B cell (primary cell): ENCODE results near the gene PDXP. TPM values are rescaled to one million over a fixed set of nuclear protein-coding genes. Genes with fewer than 3 reads are reported as not detected.

ENCODE experiments used
- ATAC-seq: fragments of 200-7000 bp; cut with Tn5 transposase; one replicate; pipeline ENCODE4 v1.10.0; 2021; ENCODE audit warnings: low read depth, mild to moderate bottlenecking, moderate number of reproducible peaks, moderate library complexity
- CTCF ChIA-PET: fragments of 350-600 bp; sonication (Branson Sonifier 250); formaldehyde crosslinking; loops from one replicate; lab custom pipeline; 2021; ENCODE audit warnings: antibody characterized with exemption, inconsistent platforms; lab: Charles Lee
- POLR2A ChIA-PET: fragments of 350-600 bp; sonication (Branson Sonifier 250); formaldehyde crosslinking; loops from one replicate; lab custom pipeline; 2021; ENCODE audit warnings: antibody characterized with exemption; lab: Charles Lee
- DNase-seq: peaks from one replicate; pipeline ENCODE4 v3.0.0; 2013
- H2AFZ ChIP-seq: 2 replicates; pipeline ENCODE4 v1.6.1; 2012; ENCODE audit warnings: mild to moderate bottlenecking, low read depth, low read length; ENCODE audit not compliant: insufficient read depth, poor library complexity, severe bottlenecking
- H3K27ac ChIP-seq, 2 donors: 1 replicate in 1 of 2; 2 replicates in 1 of 2; pipeline ENCODE4 v1.5.1; 2012 to 2013; ENCODE audit warnings: low read length in 2 of 2, mild to moderate bottlenecking in 2 of 2, moderate library complexity in 1 of 2
- H3K27me3 ChIP-seq, 4 experiments: fragments of 200-600 bp in 1 of 4; sonication (generic) in 1 of 4; replicated peaks in 1 of 4; 1 replicate in 2 of 4; 2 replicates in 2 of 4; pipeline versions ENCODE4 v1.6.1 to v1.7.0; 2013 to 2016; ENCODE audit warnings: low read length in 3 of 4, mild to moderate bottlenecking in 2 of 4, mixed read lengths in 1 of 4, moderate library complexity in 1 of 4; ENCODE audit not compliant: insufficient read depth in 4 of 4, control insufficient read depth in 3 of 4; ENCODE audit errors: control extremely low read depth in 1 of 4
- H3K36me3 ChIP-seq, 2 experiments: replicated peaks in 1 of 2; 1 replicate in 1 of 2; 2 replicates in 1 of 2; pipeline versions ENCODE4 v1.6.1 to v1.7.1; 2013; ENCODE audit warnings: low read length in 1 of 2; ENCODE audit not compliant: insufficient read depth in 2 of 2, control insufficient read depth in 1 of 2; ENCODE audit errors: control extremely low read depth in 1 of 2, extremely low read depth in 1 of 2
- H3K4me1 ChIP-seq, 2 donors: fragments of 200-600 bp in 1 of 2; sonication (generic) in 1 of 2; 1 replicate in 1 of 2; 2 replicates in 1 of 2; pipeline versions ENCODE4 v1.5.1 to v1.6.1; 2013 to 2017; ENCODE audit warnings: low read length in 2 of 2; ENCODE audit not compliant: control insufficient read depth in 2 of 2, insufficient read depth in 2 of 2
- H3K4me2 ChIP-seq: replicated peaks from 2 replicates; pipeline ENCODE3; 2012; ENCODE audit warnings: mild to moderate bottlenecking, low read depth, low read length; ENCODE audit not compliant: poor library complexity, severe bottlenecking
- H3K4me3 ChIP-seq, 5 experiments: fragments of 200-600 bp in 1 of 5; sonication (generic) in 1 of 5; 1 replicate in 3 of 5; 2 replicates in 2 of 5; pipeline versions ENCODE4 v1.5.1 to v1.7.0; 2011 to 2016; ENCODE audit warnings: low read length in 4 of 5, mild to moderate bottlenecking in 4 of 5, low read depth in 2 of 5, control low read depth in 1 of 5, moderate library complexity in 1 of 5; ENCODE audit not compliant: insufficient read depth in 1 of 5; ENCODE audit errors: control extremely low read depth in 1 of 5, extremely low read depth in 1 of 5
- H3K79me2 ChIP-seq: fragments of 200-600 bp; sonication (generic); one replicate; pipeline ENCODE4 v1.6.0; 2016; ENCODE audit warnings: low read length; ENCODE audit not compliant: control insufficient read depth, insufficient read depth
- H3K9ac ChIP-seq: fragments of 200-600 bp; sonication (generic); 2 replicates; pipeline ENCODE4 v1.6.1; 2017; ENCODE audit warnings: mild to moderate bottlenecking, low read length, moderate library complexity
- H3K9me3 ChIP-seq, 3 donors: one replicate each; pipeline versions ENCODE4 v1.6.1 to v1.7.1; 2013; ENCODE audit warnings: low read length in 2 of 3; ENCODE audit not compliant: control insufficient read depth in 2 of 3, insufficient read depth in 1 of 3; ENCODE audit errors: control extremely low read depth in 1 of 3
- H4K20me1 ChIP-seq: 2 replicates; pipeline ENCODE4 v1.6.0; 2012; ENCODE audit warnings: mild to moderate bottlenecking, low read length; ENCODE audit not compliant: insufficient read depth, control insufficient read depth, poor library complexity, severe bottlenecking
- H3K27ac Mint-ChIP-seq: one replicate; pipeline ENCODE4 v1.8.0; 2021; ENCODE audit warnings: mixed read lengths
- H3K27me3 Mint-ChIP-seq: one replicate; pipeline ENCODE4 v1.8.0; 2021; ENCODE audit warnings: mixed read lengths
- H3K4me1 Mint-ChIP-seq: one replicate; pipeline ENCODE4 v1.8.0; 2021; ENCODE audit warnings: mixed read lengths
- H3K4me3 Mint-ChIP-seq: one replicate; pipeline ENCODE4 v1.8.0; 2021; ENCODE audit warnings: mixed read lengths
- H3K9me3 Mint-ChIP-seq: one replicate; pipeline ENCODE4 v1.8.0; 2022; ENCODE audit warnings: mixed read lengths; ENCODE audit not compliant: insufficient read depth
- EZH2 ChIP-seq: IDR thresholded peaks from 2 replicates; pipeline ENCODE4 v1.6.1; 2012; ENCODE audit warnings: borderline replicate concordance, low read depth, mild to moderate bottlenecking, moderate library complexity, low read length; ENCODE audit not compliant: insufficient read depth, poor library complexity, severe bottlenecking
- whole genome bisulfite sequencing: methylation state at CpG from one replicate; pipeline ENCODE4 v1.1.5; 2013; ENCODE audit warnings: missing lambda C conversion rate; ENCODE audit not compliant: insufficient coverage; 5-methylcytosine and 5-hydroxymethylcytosine counted together
- intact Hi-C: fragments of 100-400 bp; cut with micrococcal nuclease; formaldehyde crosslinking; loops from one replicate; pipeline ENCODE4 v1.10.0; 2022
- polyA plus RNA-seq: library from polyadenylated mRNA; depleted of rRNA; stranded (reverse); fragments of >200 nt; gene quantifications from 2 replicates; pipeline ENCODE4 v1.2.3, GENCODE V29; 2012
- total RNA-seq, 2 donors: library from RNA; stranded (reverse); fragments of 120-200 nt in 1 of 2; gene quantifications; 1 replicate in 1 of 2; 2 replicates in 1 of 2; pipeline versions ENCODE4 v1.2.3 to v1.2.4, GENCODE V29; 2013 to 2022
- TF ChIP-seq, protein P1 (sequence below): fragments of 200-600 bp; IDR thresholded peaks from one replicate; pipeline ENCODE4 v1.8.0; 2022; ENCODE audit warnings: antibody characterized with exemption, mild to moderate bottlenecking

The PDXP gene
- total and polyA plus RNA-seq, 2 donors (not counting 1 experiment from before 2014, with no cell fraction given): 16.6 to 17.5 TPM

DNA sequence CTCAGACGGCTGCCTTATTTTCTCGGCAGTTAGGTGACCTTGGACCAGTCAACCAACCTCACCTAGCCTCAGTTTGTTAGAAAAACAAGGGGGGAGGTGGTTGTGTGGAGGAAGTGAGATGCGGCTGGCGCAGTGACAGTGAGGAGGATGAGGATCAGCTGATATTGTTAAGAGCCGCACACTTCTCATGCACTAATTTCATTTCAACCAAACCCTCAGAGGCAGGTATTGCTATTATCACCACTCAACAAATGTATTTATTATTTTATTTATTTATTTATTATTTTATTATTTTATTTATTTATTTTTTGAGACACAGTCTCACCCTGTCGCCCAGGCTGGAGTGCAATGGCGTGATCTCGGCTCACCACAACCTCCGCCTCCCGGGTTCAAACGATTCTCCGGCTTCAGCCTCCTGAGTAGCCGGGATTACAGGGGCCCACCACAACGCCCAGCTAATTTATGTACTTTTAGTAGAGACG, 19.0 kb downstream of the PDXP start:
- TF ChIP-seq, protein P1, sequence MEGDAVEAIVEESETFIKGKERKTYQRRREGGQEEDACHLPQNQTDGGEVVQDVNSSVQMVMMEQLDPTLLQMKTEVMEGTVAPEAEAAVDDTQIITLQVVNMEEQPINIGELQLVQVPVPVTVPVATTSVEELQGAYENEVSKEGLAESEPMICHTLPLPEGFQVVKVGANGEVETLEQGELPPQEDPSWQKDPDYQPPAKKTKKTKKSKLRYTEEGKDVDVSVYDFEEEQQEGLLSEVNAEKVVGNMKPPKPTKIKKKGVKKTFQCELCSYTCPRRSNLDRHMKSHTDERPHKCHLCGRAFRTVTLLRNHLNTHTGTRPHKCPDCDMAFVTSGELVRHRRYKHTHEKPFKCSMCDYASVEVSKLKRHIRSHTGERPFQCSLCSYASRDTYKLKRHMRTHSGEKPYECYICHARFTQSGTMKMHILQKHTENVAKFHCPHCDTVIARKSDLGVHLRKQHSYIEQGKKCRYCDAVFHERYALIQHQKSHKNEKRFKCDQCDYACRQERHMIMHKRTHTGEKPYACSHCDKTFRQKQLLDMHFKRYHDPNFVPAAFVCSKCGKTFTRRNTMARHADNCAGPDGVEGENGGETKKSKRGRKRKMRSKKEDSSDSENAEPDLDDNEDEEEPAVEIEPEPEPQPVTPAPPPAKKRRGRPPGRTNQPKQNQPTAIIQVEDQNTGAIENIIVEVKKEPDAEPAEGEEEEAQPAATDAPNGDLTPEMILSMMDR: no peak
- no peak for TF ChIP-seq EZH2
- DNase-seq (no peak), ATAC-seq (peak; percentile 19)
- H3K27me3 Mint-ChIP-seq: no peaks in the 10 kb centered on the region
- Histone ChIP-seq H3K4me3 (peak overlapping the region; percentile 48 to 92 (median 76)), H3K27ac (peak overlapping the region; percentile 98), H3K27me3 (no peaks in the 10 kb centered on the region), H3K9ac (peak overlapping the region; percentile 87), H3K4me2 (peak overlapping the region; percentile 91), H3K79me2 (peaks cover 25% of the 10 kb centered on the region), H4K20me1 (no peaks in the 10 kb centered on the region), H2AFZ (peak overlapping the region; percentile 82), H3K9me3 (no peaks in the 10 kb centered on the region), H3K4me1 (peaks cover 28 to 57% of the 10 kb centered on the region in 2 donors), H3K36me3 (no peaks in the 10 kb centered on the region)
- intact Hi-C loops: loop anchor here (1.0 to 2.0 kb wide), 7 partner anchors 9 to 167 kb away; partner anchors contain the start of genes ANKRD54, GGA1, NOL12 and PDXP
- POLR2A ChIA-PET: interaction anchor here (0.6 to 3.9 kb wide), 11 partner anchors 8 to 1147 kb away, joined by 3 to 44 read pairs (median 5); partner anchors contain the start of genes GGA1, NOL12 and PDXP
- CTCF ChIA-PET: interaction anchor here (1.2 to 23.0 kb wide), 5 partner anchors 9 to 71 kb away, joined by 5 to 501 read pairs (median 185); partner anchors contain the start of genes LGALS1, NOL12, PDXP and SH3BP1
- peaks cover 50% of the 10 kb centered on the region for H3K4me1 Mint-ChIP-seq
- peak overlapping the region; percentile 96 for H3K4me3 Mint-ChIP-seq
- 73% methylated on average over 9 of the region's 15 CpGs for WGBS
- H3K27ac Mint-ChIP-seq: peak overlapping the region; percentile 97
- no peaks in the 10 kb centered on the region for H3K9me3 Mint-ChIP-seq

DNA sequence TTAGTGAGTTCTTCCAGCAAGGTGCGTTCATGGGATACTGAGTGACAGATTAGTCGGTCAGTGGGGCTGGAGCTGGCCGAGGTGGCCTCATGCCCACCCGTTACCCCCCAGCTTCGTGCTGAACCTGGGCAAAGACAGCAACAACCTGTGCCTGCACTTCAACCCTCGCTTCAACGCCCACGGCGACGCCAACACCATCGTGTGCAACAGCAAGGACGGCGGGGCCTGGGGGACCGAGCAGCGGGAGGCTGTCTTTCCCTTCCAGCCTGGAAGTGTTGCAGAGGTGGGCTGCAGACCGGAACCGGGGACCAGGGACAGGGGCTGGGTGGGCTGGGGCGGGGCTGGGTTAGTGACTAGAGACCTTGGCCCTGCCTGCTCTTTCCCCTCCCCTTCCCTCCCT, 19.8 kb downstream of the PDXP start:
- peaks cover 41% of the 10 kb centered on the region for H3K4me1 Mint-ChIP-seq
- H3K9me3 Mint-ChIP-seq: no peaks in the 10 kb centered on the region
- Histone ChIP-seq H4K20me1 (no peaks in the 10 kb centered on the region), H3K9me3 (no peaks in the 10 kb centered on the region), H3K27ac (peak overlapping the region in 1 of 2 donors; percentile 98), H3K4me3 (no peak overlapping the region), H3K4me1 (peaks cover 21 to 48% of the 10 kb centered on the region in 2 donors), H3K79me2 (peaks cover 25% of the 10 kb centered on the region), H3K4me2 (peak overlapping the region; percentile 91), H2AFZ (no peak overlapping the region), H3K27me3 (no peaks in the 10 kb centered on the region), H3K9ac (no peak overlapping the region), H3K36me3 (no peaks in the 10 kb centered on the region)
- intact Hi-C loops: no loop called here
- ChIA-PET CTCF (interaction anchor here (0.7 to 23.0 kb wide), 5 partner anchors 13 to 178 kb away, joined by 3 to 501 read pairs (median 185); partner anchors contain the start of genes LGALS1, PDXP and SH3BP1), POLR2A (interaction anchor here (0.7 to 1.7 kb wide), 2 partner anchors 7 to 44 kb away, joined by 3 to 10 read pairs; partner anchors contain the start of gene NOL12)
- TF ChIP-seq, protein P1: no peak
- no peak for TF ChIP-seq EZH2
- no peak overlapping the region for H3K27ac Mint-ChIP-seq
- no peak for ATAC-seq
- H3K4me3 Mint-ChIP-seq: no peak overlapping the region
- no peaks in the 10 kb centered on the region for H3K27me3 Mint-ChIP-seq
- 88% methylated on average over 13 of the region's 18 CpGs for WGBS
- no peak for DNase-seq
